HG03442 (cell line): ENCODE data around the gene TAF15.

ENCODE experiments used
- ATAC-seq: cut with Tn5 transposase; IDR thresholded peaks from one replicate; pipeline ENCODE4 v1.9.1; 2021; ENCODE audit warnings: mild to moderate bottlenecking, moderate library complexity; ENCODE audit not compliant: unreplicated experiment

Gene TAF15

GRCh38 chr17:35870906-35871819 lies 61.9 kb downstream of the TAF15 start:
- ATAC-seq: no peak

GRCh38 chr17:35872196-35872980 lies 63.1 kb downstream of the TAF15 start:
- no peak for ATAC-seq

- ATAC-seq: no peak
Measured at GRCh38 chr17:35875072-35875799, 66.0 kb downstream of the TAF15 start.

- ATAC-seq: no peak
Measured at GRCh38 chr17:35875800-35876139, 66.5 kb downstream of the TAF15 start.

- no peak for ATAC-seq
Measured at GRCh38 chr17:35876534-35876933, 67.2 kb downstream of the TAF15 start.

GRCh38 chr17:35877345-35878029 lies 68.2 kb downstream of the TAF15 start:
- ATAC-seq: no peak

GRCh38 chr17:35878361-35878760 lies 69.1 kb downstream of the TAF15 start:
- no peak for ATAC-seq

- ATAC-seq: peak; percentile 82
Measured at GRCh38 chr17:35879773-35880654, 70.7 kb downstream of the TAF15 start, which contains the start of gene CCL5. TSS of gene CCL5 (minus strand) at chr17:35880360.

GRCh38 chr17:35889241-35889640 lies 80.0 kb downstream of the TAF15 start:
- no peak for ATAC-seq

GRCh38 chr17:35889818-35890773 lies 80.8 kb downstream of the TAF15 start:
- no peak for ATAC-seq

- ATAC-seq: no peak
Measured at GRCh38 chr17:35890774-35891155, 81.5 kb downstream of the TAF15 start.

- no peak for ATAC-seq
Measured at GRCh38 chr17:35891269-35891668, 82.0 kb downstream of the TAF15 start.

- ATAC-seq: no peak
Measured at GRCh38 chr17:35892091-35893035, 83.1 kb downstream of the TAF15 start.

GRCh38 chr17:35893751-35894150 lies 84.5 kb downstream of the TAF15 start:
- ATAC-seq: no peak

- no peak for ATAC-seq
Measured at GRCh38 chr17:35894206-35894605, 84.9 kb downstream of the TAF15 start.

GRCh38 chr17:35895636-35896587 lies 86.6 kb downstream of the TAF15 start:
- ATAC-seq: no peak
